Muscle of back (tissue), 13 donors: ENCODE results near the gene ATAD3B. TPM values are rescaled to one million over a fixed set of nuclear protein-coding genes. Genes with fewer than 3 reads are reported as not detected.
A peak's percentile ranks its signal among the peaks of the same experiment; 100 is the strongest.
"Not testable (repeated sequence)": the region's sequence is repeated elsewhere in the genome, so short reads cannot be mapped to it uniquely, and the experiment has no call there.

Source experiments
- DNase-seq, 3 donors: peaks; one replicate each; pipeline versions ENCODE4 v3.0.0 to v3.0.0-alpha.2; 2013
- long read RNA-seq, 9 donors: transcript quantifications; one replicate each; lab custom pipeline, GENCODE V29; 2026
- polyA plus RNA-seq, 10 donors: library from polyadenylated mRNA; unstranded; fragments of 120-200 nt; gene quantifications; one replicate each; pipeline ENCODE4 v1.2.1, GENCODE V29; 2013; ENCODE audit not compliant: insufficient read length in 10 of 10

The ATAD3B gene, protein sequence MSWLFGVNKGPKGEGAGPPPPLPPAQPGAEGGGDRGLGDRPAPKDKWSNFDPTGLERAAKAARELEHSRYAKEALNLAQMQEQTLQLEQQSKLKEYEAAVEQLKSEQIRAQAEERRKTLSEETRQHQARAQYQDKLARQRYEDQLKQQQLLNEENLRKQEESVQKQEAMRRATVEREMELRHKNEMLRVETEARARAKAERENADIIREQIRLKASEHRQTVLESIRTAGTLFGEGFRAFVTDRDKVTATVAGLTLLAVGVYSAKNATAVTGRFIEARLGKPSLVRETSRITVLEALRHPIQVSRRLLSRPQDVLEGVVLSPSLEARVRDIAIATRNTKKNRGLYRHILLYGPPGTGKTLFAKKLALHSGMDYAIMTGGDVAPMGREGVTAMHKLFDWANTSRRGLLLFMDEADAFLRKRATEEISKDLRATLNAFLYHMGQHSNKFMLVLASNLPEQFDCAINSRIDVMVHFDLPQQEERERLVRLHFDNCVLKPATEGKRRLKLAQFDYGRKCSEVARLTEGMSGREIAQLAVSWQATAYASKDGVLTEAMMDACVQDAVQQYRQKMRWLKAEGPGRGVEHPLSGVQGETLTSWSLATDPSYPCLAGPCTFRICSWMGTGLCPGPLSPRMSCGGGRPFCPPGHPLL
- 10 to 100 TPM in 8 of 10 donors, 1 to 10 TPM in 2; 8.5 to 14.5 (median 12.0) TPM for polyA plus RNA-seq
- long read RNA-seq, donor 1, partial matches to known transcripts = 0 of 1 reads
- long read RNA-seq, donor 1, other reads (novel, unspliced or antisense) = 0 of 1 reads
- long read RNA-seq, donor 2 = 0 reads
- long read RNA-seq, donor 3 = 0 reads
- long read RNA-seq, donor 4 = 0 reads
- long read RNA-seq, donor 5, partial matches to known transcripts = 5 of 6 reads
- long read RNA-seq, donor 5, other reads (novel, unspliced or antisense) = 0 of 6 reads
- long read RNA-seq, donor 6 = 0 reads
- long read RNA-seq, donor 7, full-length matches to known transcripts = 1 of 1 reads
- long read RNA-seq, donor 7, partial matches to known transcripts = 0 of 1 reads
- long read RNA-seq, donor 7, other reads (novel, unspliced or antisense) = 0 of 1 reads
- long read RNA-seq, donor 8 = 0 reads
- long read RNA-seq, donor 9 = 0 reads

DNA sequence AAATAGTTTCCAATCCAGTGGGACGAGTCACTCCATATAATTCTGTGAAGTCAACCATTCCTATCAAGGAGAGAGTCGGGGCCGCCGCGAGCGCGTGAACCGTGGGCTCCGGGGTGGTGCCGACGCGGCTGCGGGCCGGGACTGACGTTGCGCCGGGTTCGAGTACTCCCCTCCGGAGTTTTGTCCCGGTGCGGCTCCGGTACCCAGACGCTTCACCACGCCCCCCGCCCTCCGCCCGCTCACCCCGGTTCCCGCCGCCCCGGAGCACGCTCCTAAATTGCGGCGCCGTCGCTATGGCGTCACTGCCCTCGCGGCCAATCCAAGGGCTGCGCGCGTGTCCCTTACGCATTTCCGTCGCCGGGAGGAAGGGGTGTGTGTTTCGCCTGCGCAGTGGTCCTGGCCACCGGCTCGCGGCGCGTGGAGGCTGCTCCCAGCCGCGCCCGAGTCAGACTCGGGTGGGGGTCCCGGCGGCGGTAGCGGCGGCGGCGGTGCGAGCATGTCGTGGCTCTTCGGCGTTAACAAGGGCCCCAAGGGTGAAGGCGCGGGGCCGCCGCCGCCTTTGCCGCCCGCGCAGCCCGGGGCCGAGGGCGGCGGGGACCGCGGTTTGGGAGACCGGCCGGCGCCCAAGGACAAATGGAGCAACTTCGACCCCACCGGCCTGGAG lies at the start of gene ATAD3B:
ATAD3B (plus strand) TSS at position 377 of the 664 bp plus-strand sequence; CDS start at position 497, 120 bp downstream.
- DNase-seq = peak; percentile 92 to 98 (median 96)

GRCh38 chr1:1421907-1422464 lies 49.6 kb upstream of the ATAD3B start:
- no peak for DNase-seq

DNA sequence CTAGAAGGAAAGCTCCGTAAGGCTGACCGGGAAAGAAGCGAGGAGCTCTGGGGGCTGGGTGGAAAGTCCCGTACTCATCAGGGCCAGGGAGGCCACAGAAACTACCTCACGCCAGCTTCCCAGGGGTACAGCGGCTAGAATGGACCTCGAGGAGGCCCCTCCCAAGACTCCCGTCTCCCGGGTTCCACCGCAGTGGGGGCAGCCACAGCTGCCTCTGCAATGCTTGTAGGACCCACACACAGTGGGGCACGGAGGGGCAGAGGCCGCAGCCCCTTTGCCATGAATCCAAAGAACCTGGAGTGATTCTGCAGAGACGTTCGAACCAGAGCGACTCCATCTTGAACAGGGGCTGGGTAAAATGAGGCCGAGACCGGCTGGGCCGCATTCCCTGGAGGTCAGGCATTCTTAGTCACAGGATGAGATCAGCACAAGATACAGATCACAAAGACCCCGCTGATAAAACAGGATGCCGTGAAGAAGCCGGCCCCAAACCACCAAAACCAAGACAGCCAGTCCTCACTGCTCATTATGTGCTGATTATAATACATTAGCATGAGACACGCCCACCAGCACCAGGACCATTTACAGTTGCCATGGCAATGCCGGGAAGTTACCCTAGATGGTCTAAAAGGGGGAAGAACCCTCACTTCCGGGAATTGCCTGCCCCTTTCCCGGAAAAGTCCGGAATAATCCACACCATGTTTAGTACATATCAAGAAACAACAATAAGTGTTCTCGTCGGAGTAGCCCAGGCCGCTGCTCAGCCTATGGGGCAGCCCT lies 48.9 kb upstream of the ATAD3B start:
- DNase-seq = no peak

- no peak for DNase-seq
These were observed 48.3 kb upstream of the ATAD3B start for GRCh38 chr1:1423245-1423597.

DNA sequence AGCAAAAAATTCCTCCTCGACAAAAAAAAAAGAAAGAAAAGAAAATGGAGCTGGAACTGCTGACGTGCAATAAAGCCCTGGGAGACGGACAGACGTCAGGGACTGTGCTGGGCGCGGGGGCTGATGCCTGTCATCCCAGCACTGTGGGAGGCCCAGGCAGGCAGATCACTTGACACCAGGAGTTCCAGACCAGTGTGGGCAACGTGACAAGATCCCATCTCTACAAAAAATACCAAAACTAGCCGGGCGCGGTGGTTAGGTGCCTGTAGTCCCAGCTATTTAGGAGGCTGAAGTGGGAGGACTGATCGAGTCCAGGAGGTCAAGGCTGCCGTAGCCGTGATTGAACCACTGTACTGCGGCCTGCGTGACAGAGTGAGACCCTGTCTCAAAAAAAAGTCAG lies 46.9 kb upstream of the ATAD3B start:
- no peak for DNase-seq

DNA sequence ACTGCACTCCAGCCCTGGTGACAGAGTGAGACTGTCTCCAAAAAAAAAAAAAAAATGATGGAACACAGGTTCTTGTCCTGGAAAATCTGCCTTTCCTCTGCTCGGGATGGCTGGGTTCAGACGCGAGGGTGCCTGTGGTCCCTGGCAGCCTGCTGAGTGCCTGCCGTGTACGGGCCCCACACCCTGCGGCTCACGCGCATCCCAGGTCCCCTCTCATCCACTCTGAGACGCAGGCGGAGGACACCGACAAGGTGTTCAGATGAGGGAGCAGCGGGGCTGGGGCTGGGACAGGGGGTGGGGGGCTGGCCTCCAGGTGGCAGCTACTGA lies 46.2 kb upstream of the ATAD3B start:
- no peak for DNase-seq

DNA sequence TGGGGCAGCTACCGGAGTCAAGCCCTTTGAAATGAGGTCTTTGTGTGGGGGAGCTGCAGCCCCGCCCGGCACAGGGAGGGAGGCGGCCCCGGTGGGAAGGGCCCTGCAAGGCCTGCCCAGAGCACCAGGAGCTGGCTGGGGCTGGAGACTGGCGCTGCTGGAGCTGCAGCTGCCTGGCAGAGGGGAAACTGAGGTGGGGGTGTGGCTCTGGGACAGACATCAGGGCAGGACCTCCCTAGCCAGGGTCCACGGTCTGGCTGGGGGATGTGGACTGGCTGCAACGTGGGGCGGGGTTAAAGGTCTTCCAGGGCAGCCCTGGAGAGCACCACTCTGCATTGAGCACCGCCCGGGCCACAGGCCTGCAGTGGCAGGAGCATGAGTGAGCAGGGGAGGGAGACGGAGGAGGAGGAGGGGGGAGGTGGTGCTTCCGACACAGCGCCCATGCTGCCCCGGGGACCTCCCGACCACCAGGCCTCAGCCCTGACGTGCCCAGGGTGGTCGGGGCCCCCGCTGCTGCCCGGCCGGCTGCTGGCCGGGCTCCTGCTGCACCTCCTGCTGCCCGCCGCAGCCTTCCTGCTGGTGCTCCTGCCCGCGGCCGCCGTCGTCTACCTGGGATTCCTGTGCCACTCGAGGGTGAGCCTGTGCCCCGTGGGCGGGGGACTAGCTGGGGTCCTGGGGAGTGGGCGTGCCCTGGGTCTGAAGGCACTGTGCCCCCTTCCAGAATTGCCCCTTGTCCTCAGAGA lies 45.6 kb upstream of the ATAD3B start:
- DNase-seq = no peak

DNA sequence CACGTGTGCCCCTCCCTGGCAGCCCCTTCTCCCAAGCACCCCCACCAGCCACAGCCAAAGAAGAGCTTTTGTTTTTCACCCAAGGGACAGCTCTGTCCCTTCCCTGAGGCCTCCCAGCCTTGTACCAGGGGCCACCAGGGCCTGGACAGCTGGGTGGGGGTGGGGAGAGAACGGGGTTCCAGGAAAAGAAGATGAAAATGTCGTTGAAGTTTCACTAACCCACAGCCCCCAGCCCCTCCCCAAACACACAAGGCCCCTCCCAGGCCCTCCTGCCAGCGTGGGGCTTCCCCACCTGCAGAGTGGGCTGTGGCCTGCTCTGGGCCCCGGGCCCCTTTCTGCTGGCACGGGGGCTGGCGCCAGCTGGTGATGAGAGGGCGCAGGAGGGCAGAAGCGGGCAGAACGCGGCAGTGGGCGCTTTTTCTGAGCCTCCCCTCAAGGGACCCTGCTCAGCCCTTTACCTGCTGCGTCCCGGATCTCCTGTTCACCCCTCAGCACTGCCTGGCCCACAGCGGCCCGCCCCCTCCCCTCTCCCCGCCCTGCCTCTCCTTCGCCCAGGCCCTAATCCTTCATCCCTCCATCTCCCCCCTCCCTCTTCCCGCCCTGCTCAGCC lies 45.0 kb upstream of the ATAD3B start:
- DNase-seq = no peak

DNA sequence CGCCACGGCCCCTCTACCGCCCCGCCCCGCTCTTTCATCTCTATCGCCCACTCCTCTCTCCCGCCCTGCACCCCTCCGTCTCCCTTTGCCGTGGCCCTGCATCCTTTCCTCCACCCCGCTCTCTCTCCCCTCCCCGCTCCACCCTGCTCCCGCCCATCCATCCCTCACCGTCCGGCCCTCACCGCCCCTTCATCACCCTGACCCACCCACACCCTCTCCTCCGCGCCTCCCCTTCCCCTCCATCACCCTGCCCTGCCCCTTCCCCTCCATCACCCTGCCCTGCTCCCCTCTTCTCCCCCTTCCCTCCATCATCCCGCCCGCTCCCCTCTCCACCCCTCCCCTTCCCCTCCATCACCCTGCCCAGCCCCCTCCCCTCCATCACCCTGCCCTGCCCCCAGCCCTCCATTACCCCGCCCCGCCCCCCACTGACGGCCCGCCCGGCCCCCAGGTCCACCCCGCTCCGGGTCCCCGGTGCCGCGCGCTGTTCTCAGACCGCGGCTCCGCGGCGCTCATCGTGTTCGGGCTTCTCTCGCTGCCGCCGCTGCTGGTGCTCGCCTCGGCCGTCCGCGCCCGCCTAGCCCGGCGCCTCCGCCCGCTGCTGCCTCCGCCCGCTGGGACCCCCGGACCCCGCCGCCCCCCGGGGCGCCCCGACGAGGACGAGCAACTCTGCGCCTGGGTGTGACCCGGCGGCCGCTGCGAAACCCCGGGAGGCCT lies 44.3 kb upstream of the ATAD3B start:
- no peak for DNase-seq

- no peak for DNase-seq
These were observed 43.8 kb upstream of the ATAD3B start for GRCh38 chr1:1427820-1428148.

DNA sequence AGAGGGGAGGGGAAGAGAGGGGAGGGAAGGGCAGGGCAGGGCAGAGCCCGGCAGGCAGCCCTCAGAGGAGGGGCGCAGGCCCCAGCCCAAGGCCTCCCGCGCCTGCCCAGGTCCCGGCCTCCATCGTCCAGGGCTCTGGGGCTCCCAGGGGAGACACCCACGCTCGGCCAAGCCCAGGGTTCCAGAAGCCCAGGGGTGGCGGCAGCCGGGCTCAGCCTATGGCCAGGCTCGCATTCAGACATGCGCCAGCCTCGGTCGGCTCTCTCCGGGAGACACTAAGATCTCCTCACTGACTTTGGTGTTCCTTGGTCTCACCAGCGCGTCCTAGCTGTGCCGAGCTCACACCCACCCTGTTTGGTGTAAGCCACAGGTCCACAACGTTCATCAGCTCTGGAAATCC lies 43.4 kb upstream of the ATAD3B start:
- DNase-seq = no peak

- DNase-seq = not testable (repeated sequence)
These were observed 42.6 kb upstream of the ATAD3B start for GRCh38 chr1:1428967-1429366.

DNA sequence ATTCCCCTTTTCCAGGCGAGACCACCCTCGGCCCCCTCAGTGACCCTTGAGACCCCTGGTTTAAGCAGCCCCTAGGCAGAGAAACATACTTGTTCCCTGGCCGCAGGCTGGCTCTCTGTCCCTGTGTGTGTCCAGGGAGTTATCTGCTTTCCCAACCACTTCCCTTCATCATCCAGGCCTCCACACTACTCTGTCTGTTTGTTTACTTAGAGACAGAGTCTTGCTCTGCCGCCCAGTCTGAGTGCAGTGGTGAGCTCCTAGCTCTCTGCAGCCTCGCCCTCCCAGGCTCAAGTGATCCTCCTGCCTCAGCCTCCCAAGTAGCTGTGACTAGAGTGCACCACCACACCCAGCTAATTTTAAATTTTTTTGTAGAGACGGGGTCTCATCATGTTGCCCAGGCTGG lies 41.9 kb upstream of the ATAD3B start:
- peak in 1 of 3 donors; percentile 79 for DNase-seq

DNA sequence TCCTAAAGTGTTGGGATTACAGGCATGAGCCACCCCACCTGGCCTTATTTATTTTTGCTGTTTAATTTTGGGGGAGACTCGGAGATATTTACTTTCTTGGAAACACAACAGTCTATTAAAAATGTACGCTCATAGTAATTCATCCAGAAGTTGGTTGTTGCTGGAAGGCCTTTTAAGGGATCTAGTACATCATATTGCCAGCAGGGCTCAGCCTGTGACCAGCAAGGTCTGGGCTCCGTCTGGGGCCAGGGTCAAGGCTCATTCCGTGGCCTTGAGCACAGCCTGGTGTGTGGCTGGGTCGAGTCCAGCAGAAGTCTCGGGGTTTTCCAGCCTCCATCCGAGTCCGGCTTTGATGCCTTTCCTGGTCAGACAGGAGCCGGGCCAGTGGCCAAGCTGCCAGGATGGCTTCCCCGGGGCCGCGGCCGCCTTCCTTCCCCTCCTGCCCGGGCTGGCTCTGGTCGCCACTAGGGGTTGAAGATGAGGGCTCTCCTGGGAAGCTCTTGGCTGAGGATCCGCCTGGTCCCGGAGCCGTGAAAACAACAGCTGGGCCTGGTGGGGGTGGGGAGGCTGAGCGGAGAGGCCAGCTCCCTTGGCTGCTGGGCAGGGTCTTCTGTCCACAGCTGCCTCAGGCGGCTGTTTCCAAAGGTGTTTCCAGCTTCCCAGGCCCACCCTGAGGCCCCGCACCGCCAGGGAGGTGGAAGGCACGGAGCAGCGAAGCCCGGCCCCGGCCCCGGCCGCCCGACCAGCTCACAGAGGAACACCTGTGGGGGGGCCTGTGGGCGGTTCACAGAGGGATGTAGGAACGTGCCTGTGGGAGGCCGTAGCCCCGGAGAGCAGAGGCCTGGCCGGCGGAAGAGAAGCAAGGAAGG lies 41.2 kb upstream of the ATAD3B start:
- DNase-seq = peak; percentile 81 to 95 (median 85)

- peak in 1 of 3 donors; percentile 28 for DNase-seq
These were observed 40.3 kb upstream of the ATAD3B start for GRCh38 chr1:1430992-1431844.

DNA sequence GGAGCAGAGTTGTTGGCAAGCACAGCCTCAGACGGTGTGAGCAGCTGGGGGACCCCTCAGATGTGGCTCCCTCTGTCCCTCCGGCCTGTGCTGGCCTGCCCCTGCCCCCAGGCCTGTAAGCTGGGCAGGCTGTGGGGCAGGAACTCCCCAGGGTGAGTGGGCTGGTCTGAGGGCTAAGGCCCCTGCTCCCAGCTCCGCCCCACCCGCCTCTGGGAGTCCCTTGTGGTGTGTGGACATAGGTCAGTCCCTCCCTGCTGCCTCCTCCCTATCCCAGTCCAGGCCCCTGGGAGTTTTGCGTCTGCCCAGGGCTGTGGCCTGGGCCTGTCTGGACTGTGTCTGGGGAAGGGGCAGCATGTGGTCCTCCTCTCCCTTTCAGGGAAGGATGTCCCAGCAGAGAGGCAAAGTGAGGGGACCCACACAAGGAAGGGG lies 39.7 kb upstream of the ATAD3B start:
- peak in 1 of 3 donors; percentile 69 for DNase-seq
